Parathyroid adenoma (tissue), 2 donors: Measurements from ENCODE around the gene ANGPTL3.

Experiments
- H2AFZ ChIP-seq: fragments of 300-600 bp; sonication (generic); one replicate; pipeline ENCODE4 v1.7.0; 2017; ENCODE audit warnings: antibody characterized with exemption, mild to moderate bottlenecking
- H3K27ac ChIP-seq: fragments of 300-600 bp; sonication (generic); one replicate; pipeline ENCODE4 v1.7.0; 2017
- H3K27me3 ChIP-seq: fragments of 300-600 bp; sonication (generic); one replicate; pipeline ENCODE4 v1.7.0; 2017; ENCODE audit warnings: low read length; ENCODE audit not compliant: control insufficient read depth, insufficient read depth
- H3K36me3 ChIP-seq: fragments of 300-600 bp; sonication (generic); one replicate; pipeline ENCODE4 v1.7.0; 2017; ENCODE audit warnings: low read length; ENCODE audit not compliant: control insufficient read depth, insufficient read depth
- H3K4me1 ChIP-seq: fragments of 300-600 bp; sonication (generic); one replicate; pipeline ENCODE4 v1.7.0; 2017; ENCODE audit warnings: control low read depth
- H3K4me2 ChIP-seq: fragments of 300-600 bp; sonication (generic); one replicate; pipeline ENCODE4 v1.7.0; 2017; ENCODE audit warnings: low read length
- H3K4me3 ChIP-seq: fragments of 300-600 bp; sonication (generic); one replicate; pipeline ENCODE4 v1.7.0; 2017; ENCODE audit warnings: low read depth, low read length
- H3K79me2 ChIP-seq: fragments of 300-600 bp; sonication (generic); one replicate; pipeline ENCODE4 v1.7.0; 2017; ENCODE audit warnings: control low read depth
- H3K9ac ChIP-seq: fragments of 300-600 bp; sonication (generic); one replicate; pipeline ENCODE4 v1.7.0; 2017; ENCODE audit warnings: mild to moderate bottlenecking
- H3K9me3 ChIP-seq: fragments of 300-600 bp; sonication (generic); one replicate; pipeline ENCODE4 v1.7.0; 2017; ENCODE audit warnings: low read length; ENCODE audit not compliant: control insufficient read depth
- CTCF ChIP-seq: fragments of 300-600 bp; sonication (generic); IDR thresholded peaks from one replicate; pipeline ENCODE4 v1.7.0; 2017; ENCODE audit warnings: antibody characterized with exemption, mild to moderate bottlenecking
- donor health status: primary hyperparathyroidism.

The ANGPTL3 gene

GRCh38 chr1:62590255-62590969 lies 6.9 kb upstream of the ANGPTL3 start:
- Histone ChIP-seq H3K4me1 (no peaks in the 10 kb centered on the region), H3K9me3 (no peaks in the 10 kb centered on the region), H3K4me2 (no peak overlapping the region), H3K27me3 (no peaks in the 10 kb centered on the region), H3K27ac (no peak overlapping the region), H3K36me3 (peaks cover 2% of the 10 kb centered on the region), H3K4me3 (no peak overlapping the region), H3K79me2 (no peaks in the 10 kb centered on the region), H2AFZ (no peak overlapping the region), H3K9ac (no peak overlapping the region)
- TF ChIP-seq CTCF = no peak

- Histone ChIP-seq H3K27ac (no peak overlapping the region), H3K4me1 (no peaks in the 10 kb centered on the region), H3K79me2 (no peaks in the 10 kb centered on the region), H3K4me3 (no peak overlapping the region), H3K4me2 (no peak overlapping the region), H2AFZ (no peak overlapping the region), H3K9me3 (no peaks in the 10 kb centered on the region), H3K36me3 (peaks cover 2% of the 10 kb centered on the region), H3K9ac (no peak overlapping the region), H3K27me3 (no peaks in the 10 kb centered on the region)
- TF ChIP-seq CTCF = no peak
These were observed 6.4 kb upstream of the ANGPTL3 start for GRCh38 chr1:62590970-62591368.

- TF ChIP-seq CTCF = no peak
- H3K4me1 ChIP-seq = no peaks in the 10 kb centered on the region
- H3K9me3 ChIP-seq = no peaks in the 10 kb centered on the region
- H3K36me3 ChIP-seq = no peaks in the 10 kb centered on the region
- H3K9ac ChIP-seq = no peak overlapping the region
- no peaks in the 10 kb centered on the region for H3K27me3 ChIP-seq
- H3K4me3 ChIP-seq = no peak overlapping the region
- no peak overlapping the region for H2AFZ ChIP-seq
- H3K27ac ChIP-seq = no peak overlapping the region
- H3K4me2 ChIP-seq = no peak overlapping the region
- no peaks in the 10 kb centered on the region for H3K79me2 ChIP-seq
These were observed 3.4 kb upstream of the ANGPTL3 start for GRCh38 chr1:62593825-62594394.

- H3K36me3 ChIP-seq = no peaks in the 10 kb centered on the region
- TF ChIP-seq CTCF = no peak
- H3K4me3 ChIP-seq = no peak overlapping the region
- no peaks in the 10 kb centered on the region for H3K79me2 ChIP-seq
- no peaks in the 10 kb centered on the region for H3K9me3 ChIP-seq
- no peak overlapping the region for H2AFZ ChIP-seq
- no peak overlapping the region for H3K9ac ChIP-seq
- no peak overlapping the region for H3K27ac ChIP-seq
- no peak overlapping the region for H3K4me2 ChIP-seq
- no peaks in the 10 kb centered on the region for H3K4me1 ChIP-seq
- H3K27me3 ChIP-seq = no peaks in the 10 kb centered on the region
These were observed 1.7 kb upstream of the ANGPTL3 start for GRCh38 chr1:62595647-62596046.

- H3K4me2 ChIP-seq = no peak overlapping the region
- no peaks in the 10 kb centered on the region for H3K4me1 ChIP-seq
- H3K9me3 ChIP-seq = no peaks in the 10 kb centered on the region
- no peaks in the 10 kb centered on the region for H3K27me3 ChIP-seq
- no peak for TF ChIP-seq CTCF
- no peak overlapping the region for H3K9ac ChIP-seq
- no peak overlapping the region for H2AFZ ChIP-seq
- no peak overlapping the region for H3K4me3 ChIP-seq
- no peaks in the 10 kb centered on the region for H3K79me2 ChIP-seq
- H3K27ac ChIP-seq = no peak overlapping the region
- H3K36me3 ChIP-seq = no peaks in the 10 kb centered on the region
These were observed 1.7 kb downstream of the ANGPTL3 start for GRCh38 chr1:62599044-62599443.
